ACC112 (cell line): Measurements from ENCODE around the gene PPT1.
A peak's percentile ranks its signal among the peaks of the same experiment; 100 is the strongest.

Source experiments
- H2AFZ ChIP-seq: fragments of 200-600 bp; sonication (generic); one replicate; pipeline ENCODE4 v1.6.0; 2017; ENCODE audit warnings: antibody characterized with exemption, low read length; ENCODE audit not compliant: unreplicated experiment
- H3K27ac ChIP-seq: fragments of 200-600 bp; sonication (generic); 2 replicates; pipeline ENCODE4 v1.5.1; 2014; ENCODE audit warnings: low read depth, mild to moderate bottlenecking, antibody characterized with exemption, low read length, moderate library complexity
- H3K27me3 ChIP-seq: fragments of 200-600 bp; sonication (generic); 2 replicates; pipeline ENCODE4 v1.6.1; 2014; ENCODE audit warnings: mild to moderate bottlenecking, antibody characterized with exemption, low read length, moderate library complexity, mixed read lengths; ENCODE audit not compliant: insufficient read depth
- H3K36me3 ChIP-seq: fragments of 200-600 bp; sonication (generic); 2 replicates; pipeline ENCODE4 v1.6.1; 2016; ENCODE audit warnings: mild to moderate bottlenecking, antibody characterized with exemption, low read length, moderate library complexity, mixed read lengths; ENCODE audit not compliant: insufficient read depth
- H3K4me1 ChIP-seq: fragments of 200-600 bp; sonication (generic); one replicate; pipeline ENCODE4 v1.6.1; 2016; ENCODE audit warnings: low read length, mixed read lengths; ENCODE audit not compliant: insufficient read depth, unreplicated experiment, control insufficient read depth
- H3K4me3 ChIP-seq: fragments of 200-600 bp; sonication (generic); 2 replicates; pipeline ENCODE4 v1.5.1; 2014; ENCODE audit warnings: mild to moderate bottlenecking, low read depth, low read length
- H3K79me2 ChIP-seq: fragments of 200-600 bp; sonication (generic); one replicate; pipeline ENCODE4 v1.6.0; 2016; ENCODE audit warnings: low read length; ENCODE audit not compliant: control insufficient read depth, unreplicated experiment, insufficient read depth

Gene PPT1

GRCh38 chr1:40096977-40097782, at the start of gene PPT1:
TSS of gene PPT1 (minus strand) at chr1:40097252. CDS start at chr1:40097238, 14 bp downstream.
- Histone ChIP-seq H3K4me1 (peaks cover 13% of the 10 kb centered on the region), H3K4me3 (peak within 1 kb of the TSS; percentile 89), H3K27ac (no peak within 1 kb of the TSS), H3K79me2 (peaks cover 35% of the 10 kb centered on the region), H3K27me3 (peaks cover 4% of the 10 kb centered on the region; the same call in 1 of the 2 replicates), H2AFZ (peak within 1 kb of the TSS; percentile 58), H3K36me3 (no peaks in the 10 kb centered on the region)

DNA sequence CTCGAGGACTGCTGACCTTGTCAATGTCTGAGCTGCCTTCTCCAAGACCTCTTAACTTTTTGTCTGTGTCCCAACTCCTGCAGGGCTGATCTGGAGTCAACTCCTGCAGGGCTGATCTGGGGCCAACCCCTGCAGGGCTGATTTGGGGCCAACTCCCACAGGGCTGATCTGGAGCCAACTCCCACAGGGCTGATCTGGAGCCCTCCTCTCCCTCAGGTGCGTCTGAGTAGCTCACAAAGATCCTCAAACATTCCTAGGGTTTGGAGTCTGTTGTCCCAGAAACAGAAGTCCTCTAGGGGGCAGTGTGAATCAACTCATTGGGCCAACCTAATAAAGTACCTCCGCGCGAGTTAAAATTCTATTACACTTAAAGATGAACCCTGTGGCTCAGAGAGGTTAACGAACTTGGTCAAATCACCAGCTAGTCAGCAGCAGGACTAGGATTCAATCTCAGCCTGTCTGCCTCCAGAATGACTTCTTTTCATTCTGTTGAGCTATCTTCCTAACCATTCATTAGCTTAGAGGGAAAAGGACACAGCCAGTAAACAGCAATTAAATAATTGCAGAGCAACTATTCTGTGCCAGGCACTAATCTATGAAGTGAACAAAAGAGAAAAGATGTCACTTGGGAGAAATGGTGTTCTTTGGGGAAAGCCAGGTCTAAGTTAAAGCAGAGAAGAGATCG, 47.0 kb upstream of the PPT1 start:
- H3K27ac ChIP-seq: no peak overlapping the region
- peaks cover 8% of the 10 kb centered on the region for H3K4me1 ChIP-seq
- H3K4me3 ChIP-seq: no peak overlapping the region
- H3K36me3 ChIP-seq: no peaks in the 10 kb centered on the region
- H3K79me2 ChIP-seq: no peaks in the 10 kb centered on the region
- H3K27me3 ChIP-seq: peaks cover 37% of the 10 kb centered on the region
- no peak overlapping the region for H2AFZ ChIP-seq

- Histone ChIP-seq H3K27ac (no peak overlapping the region), H3K79me2 (no peaks in the 10 kb centered on the region), H3K36me3 (no peaks in the 10 kb centered on the region), H2AFZ (peak overlapping the region; percentile 35), H3K27me3 (peaks cover 23% of the 10 kb centered on the region), H3K4me3 (no peak overlapping the region), H3K4me1 (peaks cover 8% of the 10 kb centered on the region)
These were observed 45.0 kb upstream of the PPT1 start for GRCh38 chr1:40141878-40142535.

GRCh38 chr1:40140211-40140973, 43.3 kb upstream of the PPT1 start:
- Histone ChIP-seq H3K4me3 (no peak overlapping the region; the same call in 1 of the 2 replicates), H3K27me3 (peaks cover 21% of the 10 kb centered on the region), H3K79me2 (no peaks in the 10 kb centered on the region), H3K4me1 (peaks cover 8% of the 10 kb centered on the region), H2AFZ (peak overlapping the region; percentile 84), H3K27ac (no peak overlapping the region), H3K36me3 (no peaks in the 10 kb centered on the region)

GRCh38 chr1:40133839-40134238, 36.8 kb upstream of the PPT1 start:
- Histone ChIP-seq H3K4me1 (no peaks in the 10 kb centered on the region), H3K27ac (no peak overlapping the region), H3K27me3 (peaks cover 19% of the 10 kb centered on the region), H3K36me3 (no peaks in the 10 kb centered on the region), H3K79me2 (no peaks in the 10 kb centered on the region), H2AFZ (no peak overlapping the region), H3K4me3 (no peak overlapping the region)

DNA sequence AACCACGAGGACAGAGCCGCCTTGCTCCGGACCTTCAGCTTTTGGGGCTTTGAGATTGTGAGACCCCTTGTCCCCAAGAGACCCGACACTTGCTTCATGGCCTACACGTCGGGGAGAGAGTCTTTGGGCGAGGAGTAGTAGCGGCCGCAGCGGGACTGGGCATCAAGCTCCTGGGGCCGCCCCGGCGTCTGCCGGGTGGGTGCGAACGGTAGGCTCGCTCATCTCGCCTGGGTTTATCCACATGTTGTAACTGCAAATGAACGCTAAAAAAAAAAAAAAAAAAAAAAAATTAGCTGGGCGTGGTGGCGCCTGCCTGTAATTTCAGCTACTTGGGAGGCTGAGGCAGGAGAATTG, 36.2 kb upstream of the PPT1 start:
- Histone ChIP-seq H3K27me3 (peaks cover 19% of the 10 kb centered on the region), H3K36me3 (no peaks in the 10 kb centered on the region), H3K4me1 (no peaks in the 10 kb centered on the region), H3K27ac (no peak overlapping the region), H3K4me3 (peak overlapping the region; percentile 66), H2AFZ (peak overlapping the region; percentile 89), H3K79me2 (no peaks in the 10 kb centered on the region)

DNA sequence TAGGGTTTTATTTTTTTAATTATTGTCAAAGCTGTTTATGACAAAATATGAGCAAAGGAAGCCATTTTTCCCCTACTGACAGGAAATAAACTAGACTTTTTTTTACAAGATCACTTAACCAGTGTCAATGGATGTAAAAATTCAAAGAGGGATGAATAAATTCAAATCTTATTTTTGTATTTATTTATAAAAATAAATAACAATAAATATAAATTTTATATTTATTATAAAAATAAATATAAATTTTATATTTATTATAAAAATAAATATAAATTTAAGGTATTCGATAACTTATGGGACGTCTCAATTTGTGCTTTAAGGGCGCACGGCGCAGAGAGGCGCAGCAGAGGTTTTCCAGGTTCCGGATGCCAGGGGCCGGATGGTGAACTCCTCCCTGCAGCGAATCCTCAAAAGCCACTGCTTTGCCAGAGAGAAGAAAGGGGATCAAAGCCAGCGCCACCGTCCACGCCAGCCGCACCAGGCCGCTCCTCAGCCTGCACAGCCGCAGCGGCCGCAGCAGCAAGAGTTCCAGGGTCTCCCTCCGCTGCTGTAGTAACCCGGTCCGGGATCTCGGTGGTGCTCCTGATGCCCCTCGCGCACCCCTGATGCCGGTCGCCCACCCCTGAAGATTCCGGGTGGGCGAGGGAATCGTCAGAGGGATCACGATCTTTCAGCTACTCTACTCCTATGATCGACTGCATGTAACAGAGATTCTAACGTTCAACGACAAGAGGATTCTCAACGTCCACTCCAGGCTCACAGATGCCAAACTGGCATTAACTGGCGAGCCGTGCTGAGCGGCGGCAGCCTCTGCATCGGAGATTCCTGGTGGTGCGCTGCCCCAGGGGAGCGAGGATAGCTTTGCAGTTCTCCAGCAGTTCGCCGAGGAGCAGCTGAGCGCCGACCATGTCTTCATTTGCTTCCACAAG, 35.6 kb upstream of the PPT1 start:
- H3K4me1 ChIP-seq: no peaks in the 10 kb centered on the region
- H3K79me2 ChIP-seq: no peaks in the 10 kb centered on the region
- peak overlapping the region; percentile 89 for H2AFZ ChIP-seq
- no peaks in the 10 kb centered on the region for H3K36me3 ChIP-seq
- H3K27ac ChIP-seq: no peak overlapping the region
- H3K4me3 ChIP-seq: peak overlapping the region; percentile 66
- H3K27me3 ChIP-seq: peaks cover 19% of the 10 kb centered on the region

GRCh38 chr1:40130892-40131291, 33.8 kb upstream of the PPT1 start:
- Histone ChIP-seq H3K4me3 (no peak overlapping the region), H3K4me1 (no peaks in the 10 kb centered on the region), H2AFZ (no peak overlapping the region), H3K27ac (no peak overlapping the region), H3K36me3 (no peaks in the 10 kb centered on the region), H3K27me3 (peaks cover 10% of the 10 kb centered on the region), H3K79me2 (no peaks in the 10 kb centered on the region)

DNA sequence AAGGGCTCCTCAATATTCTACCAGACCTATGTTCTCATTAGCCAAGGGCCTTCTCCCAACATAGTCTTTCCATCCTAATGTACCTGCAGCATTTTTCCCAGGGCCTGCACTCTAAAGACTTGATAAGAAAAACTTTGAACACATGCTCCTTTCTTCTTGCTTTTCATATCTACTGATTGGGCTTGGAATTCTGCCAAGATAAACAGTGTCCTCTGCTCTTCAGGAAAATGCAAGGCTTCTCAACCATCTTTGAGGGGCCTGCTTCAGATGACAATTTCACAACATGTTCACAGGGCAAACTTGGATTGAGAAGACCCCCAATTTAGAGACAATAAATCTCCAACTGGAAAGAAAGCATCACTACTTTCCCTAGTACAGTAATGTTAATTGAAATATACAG, 25.8 kb upstream of the PPT1 start:
- Histone ChIP-seq H3K27ac (no peak overlapping the region), H3K27me3 (peaks cover 47% of the 10 kb centered on the region), H2AFZ (no peak overlapping the region), H3K36me3 (no peaks in the 10 kb centered on the region), H3K79me2 (no peaks in the 10 kb centered on the region), H3K4me3 (no peak overlapping the region), H3K4me1 (no peaks in the 10 kb centered on the region)
